LHCN-M2 (cell line): ENCODE results near the gene TUBGCP6. TPM values are rescaled to one million over a fixed set of nuclear protein-coding genes. Genes with fewer than 3 reads are reported as not detected.

Source experiments
- DNase-seq: peaks from one replicate; pipeline ENCODE4 v3.0.0-alpha.2; 2012; ENCODE audit warnings: low read depth
- total RNA-seq: library from RNA; depleted of rRNA; stranded (reverse); fragments of >200 nt; gene quantifications from 2 replicates; pipeline ENCODE4 v1.2.3, GENCODE V29; 2014

Gene TUBGCP6
- total RNA-seq, 1 experiment from 2014 or later, result 29.8 TPM

DNA sequence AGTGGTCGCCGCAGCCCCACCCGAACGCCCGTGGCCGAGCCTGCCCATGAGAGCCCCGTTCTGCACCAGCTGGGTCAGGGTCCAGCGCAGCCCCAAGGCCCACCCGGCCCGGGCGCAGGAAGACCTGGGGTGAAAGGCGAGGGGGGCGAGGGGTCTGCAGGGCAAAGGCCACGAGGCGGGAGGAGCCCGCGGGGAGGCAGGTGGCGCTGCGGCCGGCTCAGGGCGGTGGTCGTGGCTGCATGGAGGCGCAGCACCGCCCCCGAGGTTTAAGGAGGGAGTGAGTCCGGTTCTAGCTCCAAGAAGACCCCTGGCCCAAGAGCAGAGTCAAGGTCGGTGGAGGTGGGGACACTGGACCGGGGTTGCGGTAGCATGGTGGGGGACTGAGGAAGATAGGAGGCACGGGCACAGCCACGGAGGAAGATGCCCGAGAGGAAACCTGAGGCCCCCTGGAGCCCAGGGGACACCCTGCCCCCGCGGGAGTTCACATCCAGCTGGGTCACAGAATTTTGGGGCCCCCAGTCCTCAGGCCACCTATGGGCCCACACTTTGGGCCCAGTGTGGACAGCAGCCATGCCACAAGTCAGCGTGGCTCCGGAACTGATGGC, 6.8 kb upstream of the TUBGCP6 start:
- DNase-seq, result no peak

DNA sequence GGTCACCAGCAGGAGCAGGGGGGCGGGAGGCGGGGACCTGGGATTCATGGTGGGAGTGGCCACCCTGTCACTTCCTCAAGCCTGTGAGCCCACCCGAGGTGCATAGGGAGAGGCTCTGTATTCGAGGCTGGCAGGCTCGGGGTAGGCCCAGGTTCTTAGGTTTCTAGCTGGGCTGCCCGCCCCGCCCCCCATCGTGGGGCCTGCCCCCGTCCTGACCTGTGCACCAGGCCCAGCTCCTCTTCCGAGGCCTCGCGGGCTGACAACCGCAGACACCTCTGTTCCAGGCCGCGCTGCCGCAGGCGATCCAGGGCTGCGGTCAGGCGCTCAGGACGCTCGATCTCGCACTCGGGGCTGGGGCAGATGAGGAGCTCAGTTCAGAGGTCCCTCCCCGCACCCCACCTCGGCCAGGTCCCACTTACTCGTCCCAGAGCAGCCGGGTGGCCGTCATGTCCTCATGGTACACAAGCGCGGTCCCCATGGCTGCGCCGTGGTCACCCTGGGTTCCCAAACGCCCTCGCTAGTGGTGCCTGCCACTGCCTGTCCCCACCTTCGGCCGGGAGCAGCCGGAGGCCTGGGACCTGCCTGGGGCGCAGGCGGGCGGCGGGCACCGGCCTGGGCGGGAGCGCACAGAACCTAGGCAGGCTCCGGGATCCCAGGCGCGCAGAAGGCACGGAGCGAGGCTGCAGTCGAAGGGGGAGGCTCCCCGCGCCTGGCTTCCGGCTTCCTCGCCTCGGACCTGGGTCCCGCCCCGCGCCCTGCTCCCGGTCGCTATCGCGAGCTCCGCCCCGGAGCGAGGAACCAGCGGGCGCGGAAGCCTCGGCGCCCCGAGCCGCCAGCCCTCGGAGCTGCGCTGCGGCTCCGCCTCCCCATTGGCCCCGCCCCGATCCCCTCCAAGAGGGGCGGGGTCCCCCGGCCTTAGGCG, 6.0 kb upstream of the TUBGCP6 start, which contains the start of gene HDAC10:
Gene HDAC10, minus strand, starts transcription at position 711 of the 922 bp plus-strand sequence. Its CDS starts 233 bp downstream, at position 478.
- peak; percentile 71 for DNase-seq

DNA sequence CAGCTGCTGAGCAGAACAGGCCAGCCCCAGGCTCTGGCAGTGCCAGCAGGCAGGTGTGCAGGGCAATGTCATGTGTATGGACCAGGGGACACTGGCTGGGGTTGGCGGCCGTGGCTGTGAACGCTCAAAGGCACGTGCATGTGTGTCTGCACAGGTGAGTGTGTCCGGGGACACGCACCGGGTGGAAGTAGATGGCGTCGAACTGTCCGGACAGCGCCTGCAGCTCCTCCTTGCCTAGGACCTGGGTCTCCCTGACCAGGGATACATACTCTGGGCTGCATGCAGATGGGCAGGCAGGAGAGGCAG, 5.4 kb upstream of the TUBGCP6 start:
- no peak for DNase-seq

DNA sequence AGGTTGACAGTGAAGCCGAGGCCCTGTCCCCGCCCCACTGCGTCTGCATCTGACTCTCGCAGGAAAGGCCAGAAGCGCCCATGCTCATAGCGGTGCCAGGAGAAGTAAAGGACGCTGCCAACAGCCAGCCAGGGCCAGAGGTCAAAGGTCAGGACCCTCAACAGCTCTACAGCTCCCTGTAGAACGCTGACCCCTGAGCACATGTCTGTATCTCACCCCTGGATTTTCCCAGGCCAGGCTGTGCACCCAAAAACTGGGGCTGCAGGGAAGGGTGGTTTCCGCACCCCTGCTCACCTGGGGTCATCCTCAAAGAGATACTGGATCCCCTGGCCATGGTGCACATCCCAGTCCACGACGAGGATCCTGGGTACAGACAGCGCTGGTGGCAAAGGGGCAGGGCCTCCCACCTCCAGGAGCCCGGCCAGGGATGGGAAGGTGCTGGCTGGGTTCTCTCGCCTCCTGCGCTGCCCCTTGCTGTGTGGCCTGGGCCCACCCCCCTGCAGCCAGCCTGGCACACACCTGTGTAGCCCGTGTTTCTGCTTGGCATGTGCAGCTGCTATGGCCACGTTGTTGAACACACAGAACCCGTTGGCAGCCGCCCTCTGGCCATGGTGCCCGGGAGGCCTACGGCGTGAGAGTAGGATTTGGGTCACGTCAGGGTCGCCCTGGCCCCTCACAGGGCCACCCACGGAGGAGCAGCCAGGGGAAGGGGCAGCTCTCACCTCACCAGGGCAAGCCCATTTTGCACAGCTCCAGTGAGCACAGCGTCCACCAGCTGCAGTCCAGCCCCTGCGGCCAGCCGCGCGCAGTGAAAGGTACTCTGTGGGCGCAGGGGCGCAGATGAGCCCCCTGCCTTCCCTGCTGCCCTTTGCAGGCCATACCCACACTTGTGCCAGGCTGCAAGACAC, 4.8 kb upstream of the TUBGCP6 start:
- no peak for DNase-seq

DNA sequence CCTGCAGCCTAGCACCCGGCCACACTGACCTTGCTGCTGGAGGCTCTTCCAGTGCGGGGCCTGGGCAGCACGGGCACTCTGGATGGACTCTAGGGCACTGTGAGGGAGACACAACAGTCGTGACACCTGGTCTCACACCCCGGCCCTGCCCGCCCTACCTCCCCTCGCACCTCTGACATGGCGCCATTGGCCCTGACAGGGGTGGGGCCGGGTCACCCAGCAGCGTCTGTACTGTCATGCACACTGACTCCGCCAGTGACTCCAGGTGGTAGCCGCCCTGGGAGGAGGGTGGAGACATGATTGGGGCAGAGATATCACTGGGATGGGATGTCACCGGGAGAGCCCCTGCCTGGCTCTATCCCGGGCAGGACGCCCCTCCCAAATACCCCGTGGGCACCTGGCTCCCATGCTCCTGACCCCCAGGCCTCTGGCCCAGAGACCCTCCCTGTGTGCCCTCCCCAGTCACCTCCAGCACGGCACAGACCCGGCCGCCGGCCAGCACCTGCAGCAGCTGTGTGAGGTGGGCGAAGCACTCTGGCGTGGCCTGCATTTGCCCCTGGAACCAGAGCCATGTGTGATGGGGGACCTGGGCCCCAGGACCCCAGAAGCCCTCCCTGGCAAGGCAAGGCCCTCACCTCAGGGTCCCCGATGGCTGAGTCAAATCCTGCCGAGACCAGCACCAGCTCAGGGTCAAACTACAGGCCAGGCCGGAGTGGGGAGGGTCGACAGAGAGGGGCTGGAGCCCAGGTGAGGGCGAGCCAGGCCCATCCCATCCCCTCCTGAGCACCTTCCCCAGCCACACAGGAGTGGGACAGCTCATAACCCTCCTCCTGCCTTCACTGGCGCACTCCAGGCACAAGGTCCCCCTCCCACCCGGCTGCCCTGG, 3.6 kb upstream of the TUBGCP6 start:
- DNase-seq, result no peak

DNA sequence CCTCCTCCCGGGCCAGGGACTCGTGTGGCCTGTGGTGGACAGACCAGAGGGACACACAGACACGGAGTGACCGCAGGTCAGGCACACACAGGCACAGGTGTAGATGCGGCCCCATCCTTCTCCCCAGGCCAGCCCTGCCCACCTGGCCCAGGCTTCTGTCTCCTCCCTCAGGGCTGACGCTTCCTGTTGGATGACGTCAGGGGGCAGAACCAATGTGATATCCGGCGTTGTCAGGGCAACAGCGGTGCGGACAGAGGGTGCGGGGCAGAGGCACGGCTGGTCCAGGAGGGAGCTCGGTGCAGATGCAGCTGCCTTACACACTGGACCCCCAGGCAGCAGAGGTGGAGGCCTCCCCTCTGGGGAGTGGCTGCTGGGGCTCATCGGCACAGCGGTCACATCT, 2.9 kb upstream of the TUBGCP6 start:
- DNase-seq, result no peak

DNA sequence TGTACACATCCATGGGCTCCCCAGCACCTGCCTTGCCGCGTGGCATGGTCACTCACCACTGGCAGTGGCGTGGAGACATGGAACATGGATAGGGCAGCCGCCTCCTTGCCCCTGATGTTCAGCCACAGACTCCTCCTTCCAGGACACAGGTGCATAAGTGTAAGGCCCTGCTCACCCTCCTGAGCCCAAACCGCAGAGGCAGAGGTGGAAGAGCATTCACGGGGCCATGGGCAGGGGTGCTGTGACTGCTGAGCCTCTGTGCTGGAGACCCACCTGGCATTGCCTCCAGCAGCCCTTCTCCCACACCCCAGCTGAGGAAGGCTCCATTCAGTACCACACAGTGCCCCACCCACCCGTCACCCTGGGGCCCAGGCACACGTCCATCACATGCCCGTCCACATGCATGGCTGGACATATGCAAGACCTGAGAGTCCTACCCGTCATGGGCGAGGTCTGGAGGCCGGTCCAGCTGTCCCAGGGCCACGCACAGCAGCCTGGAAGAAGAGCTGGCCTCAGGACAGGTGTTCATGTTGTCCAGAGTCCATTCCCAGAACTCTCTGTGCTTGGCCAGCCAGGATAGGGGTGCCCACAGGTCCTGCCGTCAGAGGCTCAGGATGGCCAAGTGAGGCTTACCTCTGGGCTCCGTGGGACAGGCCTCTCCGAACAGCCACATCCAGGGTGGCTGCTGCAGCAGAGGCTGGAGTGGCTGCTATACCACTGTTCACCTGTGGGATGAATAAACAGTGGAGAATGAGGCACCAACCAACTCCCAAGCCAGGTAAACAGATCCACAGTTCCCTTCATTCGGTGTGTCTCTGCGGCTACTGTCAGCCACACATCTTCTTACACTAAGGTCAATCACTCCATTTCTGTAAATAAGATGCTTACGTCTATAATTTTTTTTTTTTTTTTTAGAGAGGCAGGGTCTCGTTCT, 1.7 kb upstream of the TUBGCP6 start:
- no peak for DNase-seq

DNA sequence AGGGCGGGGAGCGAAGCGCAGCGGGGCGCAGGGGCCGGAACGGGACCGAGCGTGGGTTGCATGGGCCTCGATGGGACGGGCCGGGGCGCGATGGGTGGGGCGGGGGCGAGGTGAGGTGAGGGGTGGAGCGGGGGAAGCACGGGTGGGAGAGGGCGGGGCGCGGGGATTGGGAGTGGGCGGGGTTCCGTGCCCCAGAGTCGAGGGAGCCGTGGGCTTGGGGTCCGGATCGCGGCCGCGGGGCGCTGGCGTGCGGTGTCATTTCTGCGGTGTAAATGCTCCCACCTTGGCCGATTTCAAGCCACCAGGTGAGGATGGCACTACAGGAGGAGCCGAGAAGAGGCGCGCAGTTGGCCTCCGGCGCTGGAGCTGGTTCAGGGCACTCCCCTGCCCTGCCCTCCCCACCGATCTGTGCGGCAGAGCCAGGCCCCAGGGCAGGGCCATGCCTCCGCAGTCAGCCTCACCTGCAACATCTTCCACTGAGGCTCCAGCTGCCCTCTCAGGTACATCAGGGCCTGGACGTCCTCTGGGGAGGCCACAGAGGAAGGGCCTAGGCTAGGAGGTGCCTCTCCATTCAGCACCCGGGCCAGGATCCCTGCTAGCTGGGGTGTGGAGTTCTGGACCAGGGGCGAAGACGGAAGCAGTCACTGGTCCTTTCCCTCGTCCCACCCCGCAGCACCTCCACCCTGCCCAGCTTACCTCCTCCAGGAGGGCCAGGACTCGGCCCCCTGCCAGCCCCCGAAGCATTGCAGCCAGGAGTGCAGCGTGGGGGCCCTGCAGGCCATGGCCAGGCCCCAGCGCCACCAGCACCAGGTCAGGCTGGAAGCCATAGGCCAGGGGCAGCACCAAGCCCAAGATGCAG, 620 bp upstream of the TUBGCP6 start:
- no peak for DNase-seq

DNA sequence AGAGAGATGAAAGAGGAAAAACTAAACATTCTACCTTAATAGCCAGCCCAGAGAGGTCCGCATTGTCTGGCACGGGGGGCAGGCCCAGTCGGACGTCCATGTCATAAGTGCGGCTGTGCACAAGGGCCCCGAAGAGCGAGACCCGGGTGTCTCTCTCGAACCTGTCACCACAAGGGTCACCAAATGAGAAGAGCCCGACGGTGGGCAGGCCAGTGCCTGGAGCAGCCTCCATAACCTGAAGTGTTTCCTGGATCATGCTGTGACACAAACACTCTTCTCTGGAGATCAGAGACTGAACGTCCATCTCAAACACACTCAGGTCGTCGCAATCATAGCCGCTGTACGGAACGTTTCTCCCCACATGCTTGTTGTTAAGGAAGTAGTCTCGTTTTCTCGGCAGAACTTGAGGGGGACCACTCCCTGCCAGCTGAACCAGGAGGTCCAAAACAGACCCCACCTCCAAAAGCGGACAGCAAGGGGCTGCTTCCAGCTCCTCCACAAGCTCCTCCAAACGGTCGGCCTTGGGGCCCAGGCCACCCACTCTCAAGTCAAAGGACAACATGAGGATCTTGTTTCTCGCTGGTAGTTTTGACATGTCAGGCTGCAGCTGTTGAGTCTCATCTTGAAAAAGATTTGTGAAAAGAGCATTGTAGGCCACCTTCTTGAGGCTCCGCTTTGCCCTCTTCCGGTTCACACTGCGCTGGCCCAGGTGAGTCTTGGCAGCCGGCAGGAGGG, 971 bp downstream of the TUBGCP6 start:
- peak; percentile 50 for DNase-seq

DNA sequence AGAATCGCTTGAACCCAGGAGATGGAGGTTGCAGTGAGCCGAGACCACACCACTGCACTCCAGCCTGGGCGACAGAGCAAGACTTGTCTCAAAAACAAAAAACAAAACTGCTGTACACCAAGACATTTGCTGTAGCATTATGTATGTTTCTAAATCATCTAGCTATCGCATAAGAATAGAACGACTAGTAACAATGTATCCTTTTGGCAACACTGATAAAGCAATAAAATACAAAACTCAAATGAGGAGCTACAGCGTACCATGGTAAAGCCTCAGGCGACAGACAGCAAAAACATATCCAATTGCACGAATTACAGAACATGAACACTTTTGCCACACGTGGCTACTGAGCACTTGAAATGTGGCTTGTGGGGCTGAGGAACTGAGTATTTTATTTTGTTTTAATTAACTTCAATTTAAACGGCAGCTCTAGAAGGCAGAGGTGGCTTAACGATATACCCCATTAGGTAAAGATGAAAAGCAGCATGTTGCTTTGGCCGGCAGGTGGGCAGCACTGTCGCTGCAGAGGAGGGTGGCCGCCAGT, 2.3 kb downstream of the TUBGCP6 start:
- DNase-seq, result no peak

DNA sequence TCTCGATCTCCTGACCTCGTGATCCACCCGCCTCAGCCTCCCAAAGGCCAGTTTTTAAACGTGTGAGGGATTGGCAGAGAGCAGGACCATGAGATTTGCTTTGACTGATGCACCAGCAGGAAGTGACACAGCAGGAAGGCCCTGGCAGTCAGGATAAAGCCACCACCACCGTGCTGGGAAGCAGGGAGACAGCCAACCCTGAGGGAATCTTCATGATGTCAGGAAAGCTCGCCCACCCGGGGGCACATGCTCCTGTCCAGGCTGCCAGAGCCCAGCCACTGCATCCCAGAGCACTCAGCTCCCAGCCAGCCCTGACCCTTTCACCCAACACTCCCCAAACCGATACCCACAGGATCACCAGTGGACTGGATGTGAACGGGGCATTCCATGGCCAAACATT, 6.1 kb downstream of the TUBGCP6 start:
- DNase-seq, result no peak

DNA sequence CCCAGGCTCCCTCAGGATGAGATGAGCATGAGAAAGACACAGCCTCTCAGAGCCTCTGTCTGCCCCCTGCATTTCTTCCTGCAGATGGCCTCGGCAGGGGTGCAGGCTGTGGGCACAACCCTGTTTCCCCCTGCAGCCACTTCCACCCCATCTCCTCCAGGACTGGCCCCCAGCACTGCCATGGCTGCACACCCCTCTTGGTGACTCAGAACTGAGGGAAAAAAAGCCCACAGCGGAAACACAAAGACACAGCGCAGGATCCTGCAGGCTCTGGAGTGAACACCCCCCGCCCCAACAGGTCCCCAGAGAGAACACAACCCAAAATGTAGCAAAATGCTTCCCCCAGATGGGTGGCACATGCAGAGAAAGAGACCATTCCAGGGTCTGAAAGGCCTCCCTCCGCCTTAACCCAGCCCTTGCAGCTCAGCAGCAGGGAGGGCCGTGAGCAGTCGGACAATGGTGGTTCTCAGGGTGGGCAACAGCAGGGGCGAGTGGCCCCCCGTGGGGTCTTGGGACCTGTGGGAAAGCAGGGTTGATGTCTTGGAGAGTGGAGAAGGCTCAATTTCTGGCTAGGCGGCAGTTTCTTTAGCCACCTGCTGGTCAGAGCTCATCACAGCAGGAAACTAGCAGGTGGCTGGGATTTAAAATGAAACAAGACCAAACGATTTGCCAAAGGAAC, 8.0 kb downstream of the TUBGCP6 start:
- DNase-seq, result peak; percentile 19

DNA sequence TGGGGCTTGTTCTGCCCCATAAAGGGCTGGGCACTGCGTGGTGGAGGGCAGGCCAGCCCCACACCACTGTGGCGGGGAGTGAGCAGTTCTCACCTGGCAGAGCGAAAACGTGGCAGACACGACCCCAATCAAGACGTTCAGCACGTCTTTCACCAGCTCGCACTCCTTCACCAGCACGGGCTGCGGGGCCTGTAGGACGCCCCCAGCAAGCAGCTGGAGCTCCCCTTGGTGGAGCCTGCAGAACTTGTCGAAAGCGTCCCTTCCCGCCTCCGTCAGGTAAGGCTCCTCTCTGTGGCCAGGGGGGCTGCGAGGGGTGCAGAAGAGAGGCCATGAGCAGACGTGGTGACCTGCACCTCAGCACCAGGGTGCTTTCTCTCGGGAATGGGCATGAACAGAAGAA, 11.6 kb downstream of the TUBGCP6 start:
- no peak for DNase-seq

DNA sequence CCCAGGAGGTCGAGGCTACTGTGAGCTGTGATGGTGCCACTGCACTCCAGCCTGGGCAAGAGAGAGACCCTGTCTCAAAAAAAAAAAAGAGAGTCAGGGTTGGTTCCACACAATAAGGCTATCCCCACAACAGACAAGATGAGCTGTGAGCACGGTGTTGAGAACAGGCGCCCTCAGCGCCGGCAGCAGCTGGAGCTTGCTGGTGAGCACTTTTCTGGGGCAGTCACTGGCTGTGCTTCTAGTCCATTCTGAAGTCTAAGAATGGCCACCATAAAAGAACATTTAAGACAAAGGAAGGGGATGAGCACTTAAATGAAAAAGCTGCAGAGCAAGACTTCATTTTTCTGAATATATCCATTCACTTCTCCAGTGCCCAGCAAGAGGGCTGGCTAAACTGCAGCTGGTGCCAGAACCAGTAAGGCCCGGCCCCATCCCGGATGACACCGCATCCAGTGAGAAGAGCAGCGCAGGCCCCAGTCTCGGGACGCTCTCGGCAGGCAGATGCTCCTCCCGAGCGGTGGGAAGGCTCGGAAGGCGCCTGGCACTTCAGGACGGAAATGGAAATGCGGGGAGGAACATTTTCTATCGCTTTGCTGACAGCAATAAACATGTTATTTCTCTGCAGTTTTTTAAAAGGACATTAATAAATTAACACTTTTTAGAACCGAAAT, 12.2 kb downstream of the TUBGCP6 start:
- no peak for DNase-seq

DNA sequence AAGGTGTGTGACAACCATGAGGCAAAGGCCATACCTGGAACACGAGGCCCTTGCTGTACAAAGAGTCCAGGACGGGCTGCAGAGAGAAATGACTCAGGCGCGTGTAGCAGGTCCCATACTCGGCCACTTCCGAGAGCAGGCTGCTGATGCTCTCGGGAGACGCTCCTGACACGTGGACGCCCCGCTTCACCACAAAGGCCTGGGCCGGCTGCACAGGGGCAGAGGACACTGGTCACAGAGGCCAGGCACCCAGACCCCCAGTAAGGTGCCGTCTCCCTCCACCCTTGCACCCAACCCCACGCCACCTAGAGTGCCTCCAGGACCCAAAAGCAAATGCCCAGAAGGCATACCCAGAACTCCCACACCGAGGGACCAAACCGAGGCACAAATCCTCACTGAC, 15.5 kb downstream of the TUBGCP6 start:
- DNase-seq, result no peak

DNA sequence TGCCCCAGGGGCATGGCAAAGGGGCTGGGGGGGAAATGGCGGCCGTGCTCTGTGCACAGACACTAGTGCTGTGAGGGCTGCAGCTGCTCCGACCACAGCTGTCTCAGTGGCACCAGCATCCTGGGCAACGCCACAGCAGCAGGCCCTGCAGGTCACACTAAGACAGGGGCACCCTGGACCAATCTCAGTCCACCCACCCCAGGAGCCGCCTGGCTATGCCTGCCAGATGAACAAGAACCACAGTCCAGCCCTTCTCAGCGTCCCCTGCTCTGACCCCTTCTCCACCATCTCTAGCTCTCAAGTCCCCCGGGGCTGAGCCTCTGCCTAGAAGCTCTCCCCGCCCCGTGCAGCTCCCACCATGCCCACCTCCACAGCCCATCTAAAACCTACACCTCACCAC, 16.5 kb downstream of the TUBGCP6 start:
- no peak for DNase-seq
